HCT116 (cell line): Measurements from ENCODE around the gene FBXL7. TPM values are rescaled to one million over a fixed set of nuclear protein-coding genes. Genes with fewer than 3 reads are reported as not detected.

ENCODE experiments used
- ATAC-seq: fragments of 200-7000 bp; cut with Tn5 transposase; 2 replicates; pipeline ENCODE4 v1.9.1; 2020; ENCODE audit warnings: mild to moderate bottlenecking, moderate library complexity
- BruUV-seq: library from RNA; stranded (reverse); fragments of 400-500 nt; replicated peaks from 2 replicates; lab custom pipeline; 2021; lab: Mats Ljungman, UMichigan
- CTCF ChIA-PET: fragments of 300-600 bp; sonication (Branson Sonifier 250); formaldehyde crosslinking; loops from one replicate; lab custom pipeline; 2021; ENCODE audit warnings: antibody characterized with exemption; lab: Charles Lee
- POLR2A ChIA-PET: fragments of 300-600, 350-600 bp; sonication (Branson Sonifier 250); formaldehyde crosslinking; loops from one replicate; lab custom pipeline; 2021; ENCODE audit warnings: antibody characterized with exemption; lab: Charles Lee
- RAD21 ChIA-PET, 2 experiments: fragments of 300-600 bp; sonication (Branson Sonifier 250); formaldehyde crosslinking; loops; one replicate each; lab custom pipeline; 2023; ENCODE audit warnings: low total read pairs in 2 of 2; ENCODE audit not compliant: uncharacterized antibody in 2 of 2, unreplicated experiment in 2 of 2, low non-redundant PET in 1 of 2; lab: Charles Lee
- DNase-seq: peaks from one replicate; pipeline ENCODE4 v3.0.0-alpha.2; 2010; ENCODE audit warnings: low read depth, low spot score
- H2AFZ ChIP-seq: fragments of 200-600 bp; shearing (Covaris generic), sonication (generic); 2 replicates; pipeline ENCODE4 v1.6.1; 2017; ENCODE audit warnings: low read depth, mixed run types, mixed read lengths, antibody characterized with exemption, low read length; ENCODE audit not compliant: poor library complexity, severe bottlenecking
- H3K27ac ChIP-seq: 2 replicates; pipeline ENCODE4 v1.5.1; 2012; ENCODE audit warnings: low read depth, low read length
- H3K27me3 ChIP-seq: fragments of 200-600 bp; sonication (generic); 2 replicates; pipeline ENCODE4 v1.6.1; 2016; ENCODE audit warnings: mixed run types, low read length, mixed read lengths; ENCODE audit not compliant: insufficient read depth
- H3K36me3 ChIP-seq, 2 experiments: fragments of 200-500 bp in 1 of 2; fragments of 200-600 bp in 1 of 2; sonication (Bioruptor generic) in 1 of 2; sonication (generic) in 1 of 2; 2 replicates each; pipeline versions ENCODE4 v1.5.1 to v1.6.1; 2014 to 2016; ENCODE audit warnings: low read length in 2 of 2, inconsistent platforms in 1 of 2, mixed read lengths in 1 of 2, mixed run types in 1 of 2; ENCODE audit not compliant: insufficient read depth in 2 of 2, control insufficient read depth in 1 of 2
- H3K4me1 ChIP-seq, 2 experiments: fragments of 200-600 bp in 1 of 2; sonication (generic) in 1 of 2; 2 replicates each; pipeline versions ENCODE4 v1.5.1 to v1.6.1; 2012 to 2017; ENCODE audit warnings: low read length in 2 of 2, inconsistent platforms in 1 of 2, mild to moderate bottlenecking in 1 of 2, mixed read lengths in 1 of 2, mixed run types in 1 of 2, moderate library complexity in 1 of 2; ENCODE audit not compliant: insufficient read depth in 2 of 2, control insufficient read depth in 1 of 2
- H3K4me2 ChIP-seq: fragments of 200-600 bp; sonication (generic); 2 replicates; pipeline ENCODE4 v1.6.1; 2017; ENCODE audit warnings: mixed run types, low read length, mixed read lengths
- H3K4me3 ChIP-seq, 2 experiments: fragments of 200-600 bp in 1 of 2; sonication (generic) in 1 of 2; replicated peaks in 1 of 2; 2 replicates each; pipeline ENCODE4 v1.5.1; 2011 to 2016; ENCODE audit warnings: low read length in 2 of 2, control low read depth in 1 of 2, low read depth in 1 of 2, mild to moderate bottlenecking in 1 of 2, mixed read lengths in 1 of 2, mixed run types in 1 of 2
- H3K79me2 ChIP-seq: fragments of 200-600 bp; sonication (generic); 2 replicates; pipeline ENCODE4 v1.6.1; 2017; ENCODE audit warnings: mild to moderate bottlenecking, mixed run types, low read length, moderate library complexity, mixed read lengths; ENCODE audit not compliant: insufficient read depth
- H3K9ac ChIP-seq: fragments of 200-600 bp; sonication (generic); 2 replicates; pipeline ENCODE4 v1.6.1; 2016; ENCODE audit warnings: low read length, mixed read lengths
- H3K9me2 ChIP-seq: fragments of 200-600 bp; sonication (generic), shearing (Covaris generic); 2 replicates; pipeline ENCODE4 v1.6.1; 2017; ENCODE audit warnings: mixed run types, mild to moderate bottlenecking, moderate library complexity; ENCODE audit not compliant: insufficient read depth
- H3K9me3 ChIP-seq, 2 experiments: fragments of 200-500 bp in 1 of 2; fragments of 200-600 bp in 1 of 2; sonication (Bioruptor generic) in 1 of 2; sonication (generic) in 1 of 2; 2 replicates each; pipeline ENCODE4 v1.6.1; 2014 to 2017; ENCODE audit warnings: low read length in 2 of 2, mixed read lengths in 2 of 2, inconsistent platforms in 1 of 2, low read depth in 1 of 2, mild to moderate bottlenecking in 1 of 2, mixed run types in 1 of 2, moderate library complexity in 1 of 2; ENCODE audit not compliant: control insufficient read depth in 1 of 2, insufficient read depth in 1 of 2
- H4K20me1 ChIP-seq: fragments of 200-600 bp; sonication (generic), shearing (Covaris generic); 2 replicates; pipeline ENCODE4 v1.6.1; 2017; ENCODE audit warnings: mixed run types, mild to moderate bottlenecking, moderate library complexity; ENCODE audit not compliant: insufficient read depth
- CBX3 ChIP-seq: IDR thresholded peaks from 2 replicates; pipeline ENCODE4 v1.6.1; 2012; ENCODE audit warnings: low read depth
- CEBPB ChIP-seq: IDR thresholded peaks from 2 replicates; pipeline ENCODE4 v1.6.1; 2012; ENCODE audit warnings: low read depth
- EGR1 ChIP-seq: IDR thresholded peaks from 2 replicates; pipeline ENCODE4 v1.6.1; 2012; ENCODE audit warnings: low read depth
- EZH2 ChIP-seq: fragments of 200-600 bp; sonication (generic); IDR thresholded peaks from 2 replicates; pipeline ENCODE4 v1.6.1; 2017; ENCODE audit warnings: antibody characterized with exemption, mixed run types
- EZH2phosphoT487 ChIP-seq: fragments of 200-600 bp; IDR thresholded peaks from 2 replicates; pipeline ENCODE4 v1.6.1; 2018; ENCODE audit warnings: antibody characterized with exemption, borderline replicate concordance
- FOSL1 ChIP-seq: IDR thresholded peaks from 2 replicates; pipeline ENCODE4 v1.6.1; 2012; ENCODE audit warnings: low read depth
- JUND ChIP-seq: IDR thresholded peaks from 2 replicates; pipeline ENCODE4 v1.6.1; 2012
- POLR2A ChIP-seq: IDR thresholded peaks from 2 replicates; pipeline ENCODE4 v1.7.0; 2011; ENCODE audit warnings: borderline replicate concordance; ENCODE audit not compliant: insufficient read depth, insufficient read length; ENCODE audit errors: extremely low read depth
- RAD21 ChIP-seq: IDR thresholded peaks from 2 replicates; pipeline ENCODE4 v1.6.1; 2012; ENCODE audit warnings: low read depth, mild to moderate bottlenecking
- SRF ChIP-seq: IDR thresholded peaks from 2 replicates; pipeline ENCODE4 v1.6.1; 2012; ENCODE audit warnings: low read depth
- ZFX ChIP-seq: fragments of 450-650 bp; IDR thresholded peaks from 2 replicates; pipeline ENCODE4 v1.6.1; 2017
- intact Hi-C: fragments of 100-400 bp; cut with micrococcal nuclease; formaldehyde crosslinking; loops from 2 replicates; pipeline ENCODE4 v1.10.0; 2022
- total RNA-seq: library from RNA; stranded (reverse); gene quantifications from one replicate; pipeline ENCODE4 v1.2.1, GENCODE V29; 2021; ENCODE audit not compliant: unreplicated experiment
- TF ChIP-seq, protein P1 (sequence below): IDR thresholded peaks from 2 replicates; pipeline ENCODE4 v1.6.1; 2012
- TF ChIP-seq, protein P2 (sequence below), 3 experiments: fragments of 200-600 bp in 1 of 3; sonication (generic) in 1 of 3; IDR thresholded peaks in 2 of 3; conservative IDR thresholded peaks in 1 of 3; 2 replicates each; pipeline ENCODE4 v1.5.1; 2012 to 2017; ENCODE audit warnings: low read depth in 2 of 3, low read length in 2 of 3, antibody characterized with exemption in 1 of 3, borderline replicate concordance in 1 of 3, control low read depth in 1 of 3, mild to moderate bottlenecking in 1 of 3, mixed read lengths in 1 of 3, mixed run types in 1 of 3, moderate library complexity in 1 of 3; ENCODE audit not compliant: insufficient read depth in 1 of 3
- TF ChIP-seq, protein P3 (sequence below): IDR thresholded peaks from 2 replicates; pipeline ENCODE4 v1.6.1; 2012
- TF ChIP-seq, protein P4 (sequence below): IDR thresholded peaks from 2 replicates; pipeline ENCODE4 v1.6.1; 2012; ENCODE audit warnings: low read depth

Gene FBXL7
- total RNA-seq, 1 experiment from 2014 or later, result 0.05 TPM

DNA sequence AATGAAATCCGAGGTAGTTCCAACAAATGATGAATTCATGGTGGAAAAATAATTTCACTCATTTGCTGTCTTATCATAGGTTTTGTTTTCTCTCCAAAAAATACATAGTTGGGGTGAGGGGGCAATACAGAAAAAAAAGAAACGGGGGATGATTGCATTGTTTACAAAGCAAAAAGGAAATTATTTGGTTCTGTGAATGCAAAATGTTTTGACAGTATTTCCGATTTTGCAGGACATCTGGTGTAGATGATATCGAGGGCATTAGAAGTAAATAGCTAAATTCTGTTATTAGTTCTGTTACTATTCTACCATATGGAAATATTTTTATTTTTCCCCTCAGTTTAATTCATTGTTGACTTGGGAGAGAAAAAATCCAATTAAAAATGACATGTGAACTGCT is 477.9 kb downstream of the FBXL7 start:
- Histone ChIP-seq H3K9ac (no peak overlapping the region), H3K36me3 (no peaks in the 10 kb centered on the region), H3K27me3 (no peaks in the 10 kb centered on the region), H3K79me2 (no peaks in the 10 kb centered on the region), H3K9me2 (no peaks in the 10 kb centered on the region), H3K4me2 (no peak overlapping the region), H2AFZ (no peak overlapping the region), H4K20me1 (no peaks in the 10 kb centered on the region), H3K9me3 (peaks cover 3 to 21% of the 10 kb centered on the region in 2 experiments; a peak in 2 of 4 replicates), H3K4me1 (no peaks in the 10 kb centered on the region), H3K27ac (no peak overlapping the region), H3K4me3 (no peak overlapping the region)
- ATAC-seq (no peak), DNase-seq (no peak)
- BruUV-seq, result no TSS peak
- CTCF ChIA-PET, result no interaction called here
- intact Hi-C loops, result no loop called here
- RAD21 ChIA-PET, result no interaction called here
- TF ChIP-seq, protein P1, sequence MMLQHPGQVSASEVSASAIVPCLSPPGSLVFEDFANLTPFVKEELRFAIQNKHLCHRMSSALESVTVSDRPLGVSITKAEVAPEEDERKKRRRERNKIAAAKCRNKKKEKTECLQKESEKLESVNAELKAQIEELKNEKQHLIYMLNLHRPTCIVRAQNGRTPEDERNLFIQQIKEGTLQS, result no peak
- TF ChIP-seq, protein P2, sequence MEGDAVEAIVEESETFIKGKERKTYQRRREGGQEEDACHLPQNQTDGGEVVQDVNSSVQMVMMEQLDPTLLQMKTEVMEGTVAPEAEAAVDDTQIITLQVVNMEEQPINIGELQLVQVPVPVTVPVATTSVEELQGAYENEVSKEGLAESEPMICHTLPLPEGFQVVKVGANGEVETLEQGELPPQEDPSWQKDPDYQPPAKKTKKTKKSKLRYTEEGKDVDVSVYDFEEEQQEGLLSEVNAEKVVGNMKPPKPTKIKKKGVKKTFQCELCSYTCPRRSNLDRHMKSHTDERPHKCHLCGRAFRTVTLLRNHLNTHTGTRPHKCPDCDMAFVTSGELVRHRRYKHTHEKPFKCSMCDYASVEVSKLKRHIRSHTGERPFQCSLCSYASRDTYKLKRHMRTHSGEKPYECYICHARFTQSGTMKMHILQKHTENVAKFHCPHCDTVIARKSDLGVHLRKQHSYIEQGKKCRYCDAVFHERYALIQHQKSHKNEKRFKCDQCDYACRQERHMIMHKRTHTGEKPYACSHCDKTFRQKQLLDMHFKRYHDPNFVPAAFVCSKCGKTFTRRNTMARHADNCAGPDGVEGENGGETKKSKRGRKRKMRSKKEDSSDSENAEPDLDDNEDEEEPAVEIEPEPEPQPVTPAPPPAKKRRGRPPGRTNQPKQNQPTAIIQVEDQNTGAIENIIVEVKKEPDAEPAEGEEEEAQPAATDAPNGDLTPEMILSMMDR (IDR thresholded peaks at IDR 0.05 in 2 of 3, conservative IDR thresholded peaks at IDR 0.05 in 1 of 3; ENCODE audit: borderline replicate concordance in 1 of 3, insufficient read depth in 1 of 3, low read depth in 2 of 3, low read length in 2 of 3), result no peak
- TF ChIP-seq, protein P3, sequence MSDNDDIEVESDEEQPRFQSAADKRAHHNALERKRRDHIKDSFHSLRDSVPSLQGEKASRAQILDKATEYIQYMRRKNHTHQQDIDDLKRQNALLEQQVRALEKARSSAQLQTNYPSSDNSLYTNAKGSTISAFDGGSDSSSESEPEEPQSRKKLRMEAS, result no peak
- no peak for TF ChIP-seq SRF
- TF ChIP-seq, protein P4, sequence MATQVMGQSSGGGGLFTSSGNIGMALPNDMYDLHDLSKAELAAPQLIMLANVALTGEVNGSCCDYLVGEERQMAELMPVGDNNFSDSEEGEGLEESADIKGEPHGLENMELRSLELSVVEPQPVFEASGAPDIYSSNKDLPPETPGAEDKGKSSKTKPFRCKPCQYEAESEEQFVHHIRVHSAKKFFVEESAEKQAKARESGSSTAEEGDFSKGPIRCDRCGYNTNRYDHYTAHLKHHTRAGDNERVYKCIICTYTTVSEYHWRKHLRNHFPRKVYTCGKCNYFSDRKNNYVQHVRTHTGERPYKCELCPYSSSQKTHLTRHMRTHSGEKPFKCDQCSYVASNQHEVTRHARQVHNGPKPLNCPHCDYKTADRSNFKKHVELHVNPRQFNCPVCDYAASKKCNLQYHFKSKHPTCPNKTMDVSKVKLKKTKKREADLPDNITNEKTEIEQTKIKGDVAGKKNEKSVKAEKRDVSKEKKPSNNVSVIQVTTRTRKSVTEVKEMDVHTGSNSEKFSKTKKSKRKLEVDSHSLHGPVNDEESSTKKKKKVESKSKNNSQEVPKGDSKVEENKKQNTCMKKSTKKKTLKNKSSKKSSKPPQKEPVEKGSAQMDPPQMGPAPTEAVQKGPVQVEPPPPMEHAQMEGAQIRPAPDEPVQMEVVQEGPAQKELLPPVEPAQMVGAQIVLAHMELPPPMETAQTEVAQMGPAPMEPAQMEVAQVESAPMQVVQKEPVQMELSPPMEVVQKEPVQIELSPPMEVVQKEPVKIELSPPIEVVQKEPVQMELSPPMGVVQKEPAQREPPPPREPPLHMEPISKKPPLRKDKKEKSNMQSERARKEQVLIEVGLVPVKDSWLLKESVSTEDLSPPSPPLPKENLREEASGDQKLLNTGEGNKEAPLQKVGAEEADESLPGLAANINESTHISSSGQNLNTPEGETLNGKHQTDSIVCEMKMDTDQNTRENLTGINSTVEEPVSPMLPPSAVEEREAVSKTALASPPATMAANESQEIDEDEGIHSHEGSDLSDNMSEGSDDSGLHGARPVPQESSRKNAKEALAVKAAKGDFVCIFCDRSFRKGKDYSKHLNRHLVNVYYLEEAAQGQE, result no peak
- no peak for TF ChIP-seq CBX3
- TF ChIP-seq EGR1, result no peak
- no peak for TF ChIP-seq CEBPB
- TF ChIP-seq EZH2phosphoT487, result no peak
- TF ChIP-seq FOSL1, result no peak
- no peak for TF ChIP-seq ZFX
- no peak for TF ChIP-seq RAD21
- no peak for TF ChIP-seq POLR2A
- TF ChIP-seq JUND, result no peak
- TF ChIP-seq EZH2, result no peak
- POLR2A ChIA-PET, result no interaction called here
